GM12801 (cell line): ENCODE measurements around the gene VEZT.

Experiments
- TF ChIP-seq, protein P1 (sequence below): IDR thresholded peaks from one replicate; pipeline ENCODE4 v1.5.1; 2011; ENCODE audit warnings: control low read depth; ENCODE audit not compliant: insufficient read length; ENCODE audit errors: extremely low read depth

The VEZT gene

DNA sequence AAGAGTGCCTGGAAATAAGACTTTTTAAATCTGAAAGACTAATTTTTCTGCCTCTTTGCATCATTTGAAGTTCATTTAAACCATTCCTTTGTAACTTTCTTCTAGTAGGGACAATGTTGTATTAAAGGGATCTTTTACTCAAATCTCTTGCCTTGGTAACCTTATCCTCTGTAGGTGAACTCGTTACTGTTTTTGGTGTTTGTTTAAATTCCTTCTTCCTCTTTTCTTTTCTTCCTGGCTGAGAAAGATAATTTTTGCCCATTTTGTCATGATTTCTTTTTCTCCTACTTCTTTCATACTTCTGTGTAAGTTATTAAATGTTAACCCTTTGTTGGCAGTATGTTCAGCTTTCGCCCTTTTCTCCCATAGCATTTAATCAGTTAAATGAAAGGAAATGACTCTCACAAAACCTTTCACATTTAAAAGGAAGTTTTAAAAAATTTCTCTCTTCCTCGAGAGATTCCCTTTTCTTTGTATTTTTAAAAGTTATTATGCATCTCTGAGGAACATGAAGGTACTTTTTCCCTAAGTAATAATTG is 10.3 kb downstream of the VEZT start:
- TF ChIP-seq, protein P1, sequence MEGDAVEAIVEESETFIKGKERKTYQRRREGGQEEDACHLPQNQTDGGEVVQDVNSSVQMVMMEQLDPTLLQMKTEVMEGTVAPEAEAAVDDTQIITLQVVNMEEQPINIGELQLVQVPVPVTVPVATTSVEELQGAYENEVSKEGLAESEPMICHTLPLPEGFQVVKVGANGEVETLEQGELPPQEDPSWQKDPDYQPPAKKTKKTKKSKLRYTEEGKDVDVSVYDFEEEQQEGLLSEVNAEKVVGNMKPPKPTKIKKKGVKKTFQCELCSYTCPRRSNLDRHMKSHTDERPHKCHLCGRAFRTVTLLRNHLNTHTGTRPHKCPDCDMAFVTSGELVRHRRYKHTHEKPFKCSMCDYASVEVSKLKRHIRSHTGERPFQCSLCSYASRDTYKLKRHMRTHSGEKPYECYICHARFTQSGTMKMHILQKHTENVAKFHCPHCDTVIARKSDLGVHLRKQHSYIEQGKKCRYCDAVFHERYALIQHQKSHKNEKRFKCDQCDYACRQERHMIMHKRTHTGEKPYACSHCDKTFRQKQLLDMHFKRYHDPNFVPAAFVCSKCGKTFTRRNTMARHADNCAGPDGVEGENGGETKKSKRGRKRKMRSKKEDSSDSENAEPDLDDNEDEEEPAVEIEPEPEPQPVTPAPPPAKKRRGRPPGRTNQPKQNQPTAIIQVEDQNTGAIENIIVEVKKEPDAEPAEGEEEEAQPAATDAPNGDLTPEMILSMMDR: no peak

DNA sequence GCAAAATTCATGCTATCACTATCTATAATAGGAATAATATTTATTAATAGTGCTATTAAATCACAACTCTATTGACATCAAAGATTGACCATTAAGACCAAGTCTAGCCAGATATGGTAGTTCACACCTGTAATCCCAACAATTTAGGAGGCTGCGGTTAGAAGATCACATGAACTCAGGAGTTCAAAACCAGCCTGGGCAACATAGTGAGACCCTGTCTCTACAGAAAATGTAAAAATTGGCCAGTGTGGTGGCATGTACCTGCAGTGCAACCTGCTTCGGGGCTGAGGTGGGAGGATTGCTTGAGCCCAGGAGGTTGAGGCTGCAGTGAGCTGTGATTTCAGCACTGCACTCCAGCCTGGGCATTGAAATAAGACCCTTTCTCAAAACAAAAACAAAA is 11.0 kb downstream of the VEZT start:
- TF ChIP-seq, protein P1: no peak

DNA sequence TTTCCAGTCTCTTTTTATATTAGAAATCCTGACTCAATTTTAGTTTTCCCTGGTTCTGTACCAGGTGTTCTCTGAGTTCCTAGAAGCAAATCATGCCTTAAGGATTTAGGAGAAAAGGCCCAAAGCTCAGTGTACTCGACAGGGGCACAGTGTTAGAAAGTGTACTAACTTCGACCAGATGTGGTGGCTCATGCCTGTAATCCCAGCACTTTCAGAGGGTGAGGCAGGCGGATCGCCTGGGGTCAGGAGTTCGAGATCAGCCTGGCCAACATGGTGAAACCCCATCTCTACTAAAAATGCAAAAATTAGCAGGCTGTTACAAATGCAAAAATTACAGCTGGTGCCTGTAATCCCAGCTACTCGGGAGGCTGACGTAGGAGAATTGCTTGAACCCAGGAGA is 12.0 kb downstream of the VEZT start:
- TF ChIP-seq, protein P1: no peak

DNA sequence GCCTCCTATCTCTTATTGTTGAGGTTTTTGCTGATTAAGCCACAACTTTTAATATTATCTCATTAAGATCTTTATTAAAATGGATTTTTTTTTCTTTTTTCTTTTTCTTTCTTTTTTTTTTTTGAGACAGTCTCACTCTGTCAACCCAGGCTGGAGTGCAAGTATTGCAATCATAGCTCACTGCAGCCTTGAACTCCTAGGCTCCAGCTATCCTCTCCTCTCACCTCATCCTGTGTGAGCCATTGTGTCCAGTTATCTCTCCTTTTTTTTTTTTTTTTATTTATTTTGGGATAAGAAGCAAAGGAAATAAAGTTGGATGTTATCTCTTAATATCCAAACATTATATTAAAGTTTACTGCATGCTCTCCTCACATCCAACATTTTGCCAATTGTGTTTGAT is 12.7 kb downstream of the VEZT start:
- TF ChIP-seq, protein P1: no peak

DNA sequence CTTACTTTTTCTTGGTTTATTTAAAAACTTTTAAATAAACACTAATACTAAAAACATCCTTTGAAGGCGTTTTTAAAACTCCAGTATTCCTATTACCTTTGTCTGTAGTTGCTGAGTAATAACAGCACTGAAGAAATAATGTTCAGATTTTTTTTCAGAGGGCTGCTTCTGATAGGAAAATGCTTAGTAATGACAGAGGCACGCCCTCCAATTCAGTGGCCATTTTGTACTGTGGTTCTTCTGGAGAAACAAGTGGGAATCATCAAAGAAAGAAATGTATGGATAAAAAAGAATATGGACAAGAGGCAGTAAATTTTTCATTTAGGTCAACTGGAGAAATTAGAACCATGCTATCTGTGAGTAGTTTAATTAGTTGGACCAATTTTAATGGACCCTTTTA is 13.6 kb downstream of the VEZT start:
- TF ChIP-seq, protein P1: no peak

DNA sequence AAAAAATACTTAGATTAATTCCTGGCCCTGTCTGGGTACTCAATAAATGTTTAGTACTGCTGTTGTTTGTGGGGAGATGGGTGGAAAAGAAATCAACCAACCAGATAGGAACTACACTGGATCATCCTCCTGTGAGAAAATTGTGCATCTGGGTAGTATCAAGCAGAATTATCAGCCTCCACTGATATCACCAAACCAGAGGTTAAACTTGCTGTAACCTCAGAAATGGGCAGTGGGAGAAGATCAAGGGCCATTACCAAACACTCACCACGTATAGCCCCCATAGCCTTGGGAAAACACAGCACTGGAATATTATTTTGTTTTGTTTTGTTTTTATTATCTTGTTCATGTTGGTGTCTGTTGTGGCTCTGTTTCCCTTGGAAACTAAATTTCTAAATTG is 19.7 kb downstream of the VEZT start:
- TF ChIP-seq, protein P1: no peak

DNA sequence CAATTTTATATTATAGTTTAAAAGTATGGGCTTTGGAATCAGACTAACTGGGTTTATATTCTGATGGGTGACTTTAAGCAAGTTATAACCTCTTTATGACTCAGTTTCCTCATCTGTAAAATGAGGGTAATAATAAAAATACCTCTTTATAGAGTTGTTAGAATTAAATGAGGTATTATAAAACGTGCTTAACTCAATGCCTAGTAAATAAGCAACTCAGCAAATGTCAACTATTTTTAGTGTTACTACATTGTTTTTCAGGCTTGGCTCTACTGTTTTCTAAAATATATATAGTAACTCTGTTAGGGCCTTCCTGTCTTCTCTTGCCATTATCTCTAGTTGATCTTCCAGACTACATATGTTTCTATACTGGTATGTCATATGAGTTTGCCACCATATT is 20.5 kb downstream of the VEZT start:
- TF ChIP-seq, protein P1: no peak

DNA sequence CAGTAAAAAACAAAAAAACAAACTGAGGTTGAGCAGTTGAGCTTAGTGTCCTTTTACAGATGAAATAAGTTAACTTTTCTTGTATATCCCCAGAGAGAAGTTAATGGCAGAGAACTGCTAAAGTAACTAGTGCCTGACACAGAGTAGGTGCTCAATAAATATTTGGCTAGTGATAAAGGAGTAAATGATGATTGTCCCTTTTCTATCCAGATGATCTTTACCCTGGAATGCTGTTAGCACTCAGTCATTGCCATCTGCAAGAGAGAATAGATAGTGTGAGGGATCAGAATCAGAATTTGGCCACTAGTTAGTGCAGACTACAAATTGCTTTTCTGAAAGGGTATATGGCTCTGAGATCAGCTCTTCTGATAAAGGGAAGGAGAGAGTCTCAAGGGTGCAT is 21.6 kb downstream of the VEZT start:
- TF ChIP-seq, protein P1: no peak
